ENCODE data around the gene GLIPR1L1.
"Not testable (repeated sequence)": the region's sequence is repeated elsewhere in the genome, so short reads cannot be mapped to it uniquely, and the experiment has no call there.

Gene GLIPR1L1, protein sequence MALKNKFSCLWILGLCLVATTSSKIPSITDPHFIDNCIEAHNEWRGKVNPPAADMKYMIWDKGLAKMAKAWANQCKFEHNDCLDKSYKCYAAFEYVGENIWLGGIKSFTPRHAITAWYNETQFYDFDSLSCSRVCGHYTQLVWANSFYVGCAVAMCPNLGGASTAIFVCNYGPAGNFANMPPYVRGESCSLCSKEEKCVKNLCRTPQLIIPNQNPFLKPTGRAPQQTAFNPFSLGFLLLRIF

DNA sequence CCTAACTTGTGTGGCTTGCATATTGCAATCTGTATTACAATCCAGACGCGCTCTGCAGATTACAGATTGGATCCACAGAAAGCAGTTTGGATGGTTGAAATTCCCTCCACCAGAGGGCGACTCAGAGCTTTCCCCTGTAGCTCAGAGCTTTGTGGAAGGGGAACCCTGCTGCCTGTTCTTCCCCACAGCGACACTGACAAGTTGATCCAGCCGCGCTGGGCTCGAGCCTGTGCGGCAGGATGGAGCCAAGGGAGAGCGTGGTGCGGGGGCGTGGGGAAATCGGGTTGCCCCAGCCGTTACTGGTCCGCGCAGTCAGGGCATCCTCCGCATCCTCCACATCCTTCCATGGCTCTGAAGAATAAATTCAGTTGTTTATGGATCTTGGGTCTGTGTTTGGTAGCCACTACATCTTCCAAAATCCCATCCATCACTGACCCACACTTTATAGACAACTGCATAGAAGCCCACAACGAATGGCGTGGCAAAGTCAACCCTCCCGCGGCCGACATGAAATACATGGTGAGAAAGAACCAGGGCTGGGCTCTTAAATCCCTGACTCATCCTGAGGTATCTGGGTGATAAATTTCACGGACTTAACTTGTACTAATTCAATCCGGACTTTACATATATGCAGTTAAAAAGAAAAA lies at the start of gene GLIPR1L1:
GLIPR1L1 (plus strand) TSS at position 287 of the 647 bp plus-strand sequence; CDS start at position 346, 59 bp downstream.
- no peak for DNase-seq

DNA sequence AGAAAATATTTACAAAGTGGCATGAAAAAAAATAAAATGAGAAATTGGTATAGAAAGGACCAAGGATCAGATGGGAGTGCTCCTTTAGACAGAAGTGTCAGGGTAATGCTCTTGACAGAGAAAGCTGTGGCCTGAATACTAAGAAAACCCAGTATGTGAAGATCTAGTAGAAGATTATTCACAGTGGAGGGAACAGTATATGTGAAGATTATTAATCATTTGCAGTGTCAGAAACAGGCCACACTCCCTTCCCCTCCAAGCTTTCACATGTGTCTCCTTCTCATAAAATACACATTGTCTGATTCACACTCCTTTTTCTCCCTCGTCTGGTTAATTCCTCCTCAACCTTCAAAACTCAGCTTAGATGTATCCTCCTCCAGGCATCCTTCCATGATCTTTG lies 45.6 kb upstream of the GLIPR1L1 start:
- DNase-seq, result no peak

DNA sequence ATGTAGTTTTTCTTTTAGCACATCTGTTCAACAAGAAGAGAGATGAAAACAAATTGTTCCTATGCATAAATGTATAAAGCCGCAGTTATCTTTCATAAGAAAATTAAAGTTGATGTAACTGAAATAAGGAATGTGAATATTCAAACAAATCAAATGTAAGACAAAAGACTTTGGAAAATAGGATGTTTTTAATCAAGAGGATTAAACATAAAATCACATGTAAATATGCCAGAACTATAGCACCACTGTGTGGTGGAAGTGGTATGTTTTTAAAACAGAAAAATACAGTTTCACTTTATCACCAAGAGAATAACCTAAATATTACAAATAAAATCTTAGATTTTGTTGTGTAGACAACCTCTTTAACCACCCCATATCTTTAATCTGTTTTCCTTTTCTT lies 44.7 kb upstream of the GLIPR1L1 start:
- no peak for DNase-seq

DNA sequence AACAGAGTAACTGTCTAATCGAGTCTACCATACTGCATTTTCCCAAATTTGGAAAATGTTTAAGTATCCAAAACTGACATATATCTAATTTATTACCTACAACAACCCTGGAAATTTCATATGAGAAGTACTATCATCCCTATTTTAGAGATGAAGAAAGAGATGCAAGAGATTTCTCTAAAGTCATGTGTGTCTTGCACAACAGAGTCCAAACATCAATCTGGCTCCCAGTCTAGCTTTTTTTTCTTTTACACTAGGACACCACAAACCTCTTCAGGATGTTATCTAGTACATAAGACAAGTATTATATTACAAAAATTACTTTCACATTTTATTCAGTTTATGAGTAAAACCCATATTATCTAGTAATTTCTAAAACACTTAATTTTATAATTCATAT lies 43.5 kb upstream of the GLIPR1L1 start:
- DNase-seq, result no peak

DNA sequence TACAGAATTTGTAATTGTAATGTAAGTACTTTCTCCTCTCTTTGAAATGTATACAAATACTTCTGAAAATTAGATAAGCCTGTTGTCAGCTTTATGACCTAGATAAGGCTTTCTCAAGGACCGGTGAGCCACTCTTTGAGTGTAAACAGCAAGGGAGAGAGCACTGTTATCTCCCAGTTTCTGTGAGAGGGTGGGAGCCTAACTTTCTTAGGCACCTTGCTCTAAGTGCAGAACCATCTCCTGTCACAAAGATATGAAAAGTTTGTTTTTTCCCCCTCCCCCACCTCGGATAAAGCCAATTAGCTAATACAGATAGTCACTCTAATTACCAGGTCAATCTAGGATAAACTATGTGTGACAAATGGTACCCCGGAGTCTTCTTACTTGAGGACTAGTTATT lies 40.1 kb upstream of the GLIPR1L1 start:
- DNase-seq, result no peak

DNA sequence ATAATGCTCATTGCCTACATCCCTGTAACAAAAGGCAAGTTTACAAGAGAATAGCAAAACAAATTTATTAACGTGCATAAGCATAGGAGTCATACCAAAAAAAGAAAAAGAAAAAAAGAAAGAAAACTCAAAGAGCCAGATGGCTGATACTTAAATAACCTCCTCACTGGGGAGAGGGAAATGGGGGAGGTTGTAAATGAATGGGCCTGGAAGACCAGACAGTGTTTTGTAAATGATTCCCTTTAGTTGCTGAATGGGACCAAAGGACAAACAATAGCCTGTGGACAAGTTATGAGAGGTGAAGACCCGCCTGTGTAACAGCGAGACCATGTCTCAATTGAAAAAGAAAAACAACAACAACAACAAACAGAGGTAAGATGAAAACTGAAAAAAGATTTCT lies 39.7 kb upstream of the GLIPR1L1 start:
- no peak for DNase-seq

DNA sequence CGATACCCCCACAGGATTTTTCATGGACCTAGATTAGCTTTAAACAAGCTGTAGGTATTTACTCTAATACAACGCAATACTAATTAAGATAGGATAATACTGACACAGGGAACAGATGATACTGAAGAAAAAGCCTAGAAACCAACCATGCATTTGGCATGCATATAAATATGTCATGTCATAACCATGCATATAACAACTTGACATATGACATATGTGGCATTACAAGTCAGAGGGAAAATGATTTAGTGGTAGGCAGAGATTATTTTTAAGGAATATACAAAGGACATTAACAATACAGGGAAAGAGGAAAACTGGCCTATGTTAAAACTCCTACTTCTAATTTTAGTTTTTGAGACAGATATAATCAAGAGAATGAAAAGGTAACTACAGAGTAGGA lies 32.2 kb upstream of the GLIPR1L1 start:
- DNase-seq, result no peak

DNA sequence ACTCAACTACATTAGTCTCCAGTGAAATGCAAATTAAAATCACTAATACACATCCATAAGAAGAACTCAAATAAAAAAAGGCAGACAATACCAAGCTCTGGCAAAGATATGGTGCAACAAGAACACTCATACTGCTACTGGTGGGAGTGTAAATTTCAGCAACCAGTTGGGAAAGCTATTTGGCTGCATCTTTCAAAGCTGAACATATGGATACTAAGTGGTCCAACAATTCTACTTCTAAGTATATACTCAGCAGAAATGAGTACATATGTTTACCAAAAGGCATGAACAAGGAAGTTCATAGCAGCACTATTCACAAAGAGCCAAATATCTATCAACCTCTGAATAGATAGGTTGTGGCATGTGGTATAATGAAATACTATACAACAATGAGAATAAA lies 31.7 kb upstream of the GLIPR1L1 start:
- no peak for DNase-seq

DNA sequence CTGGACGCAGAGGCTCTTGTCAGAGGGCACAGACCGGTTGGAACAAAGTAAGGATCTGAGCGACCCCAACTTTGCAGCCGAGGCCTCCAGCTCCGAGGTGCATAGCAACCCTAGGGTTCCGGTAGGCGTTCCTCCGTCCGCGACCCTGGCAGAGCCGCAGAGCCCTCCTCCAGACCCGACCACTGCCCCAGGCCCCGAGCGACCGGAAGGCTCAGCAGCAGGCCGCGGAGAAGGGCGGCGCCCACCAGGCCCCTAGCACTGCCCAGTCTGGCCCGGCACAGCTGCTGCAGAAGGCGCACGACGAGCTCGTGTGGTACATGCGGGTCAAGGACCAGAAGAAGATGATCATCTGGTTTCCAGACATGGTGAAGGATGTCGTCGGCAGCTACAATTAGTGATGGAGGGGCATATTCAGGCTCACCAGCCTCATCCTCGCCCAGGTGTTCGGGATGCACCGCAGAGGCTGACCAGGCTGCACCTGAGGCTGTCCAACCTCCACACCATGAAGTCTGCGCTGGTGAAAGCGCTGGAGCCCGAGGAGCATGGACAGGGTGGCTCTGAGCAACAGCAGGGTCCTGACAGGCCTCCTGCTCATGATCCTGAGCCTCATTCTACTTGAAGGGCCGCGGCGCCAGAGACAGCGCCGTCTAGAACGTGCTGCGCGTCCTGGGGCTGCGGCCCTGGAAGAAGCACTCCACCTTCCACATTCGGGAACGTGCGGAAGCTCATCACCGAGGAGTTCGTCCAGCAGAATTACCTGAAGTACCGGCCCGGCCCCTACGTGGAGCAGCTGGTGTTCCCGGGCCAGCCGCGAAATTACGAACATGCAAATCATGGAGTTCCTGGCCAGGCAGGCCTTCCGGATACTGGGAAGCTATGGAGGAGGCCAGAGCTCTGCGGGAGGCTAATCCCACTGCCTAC lies 28.8 kb upstream of the GLIPR1L1 start:
- no peak for DNase-seq

DNA sequence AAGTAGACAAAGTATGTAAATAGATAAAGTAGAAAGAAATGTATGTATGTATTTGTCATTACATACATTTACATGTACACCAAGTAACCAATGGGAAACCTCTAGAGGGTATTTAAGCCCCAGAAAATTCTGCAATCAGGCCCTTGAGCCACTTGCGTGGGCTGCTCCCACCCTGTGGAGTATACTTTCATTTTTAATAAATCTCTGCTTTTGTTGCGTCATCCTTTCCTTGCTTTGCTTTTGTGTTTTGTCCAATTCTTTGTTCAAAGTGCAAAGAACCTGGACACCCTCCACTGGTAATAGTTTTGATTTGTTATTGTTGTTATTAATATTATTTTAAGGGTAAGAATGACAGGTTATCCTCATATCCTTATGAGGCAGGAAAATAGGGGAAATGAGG lies 26.2 kb upstream of the GLIPR1L1 start:
- DNase-seq, result no peak

DNA sequence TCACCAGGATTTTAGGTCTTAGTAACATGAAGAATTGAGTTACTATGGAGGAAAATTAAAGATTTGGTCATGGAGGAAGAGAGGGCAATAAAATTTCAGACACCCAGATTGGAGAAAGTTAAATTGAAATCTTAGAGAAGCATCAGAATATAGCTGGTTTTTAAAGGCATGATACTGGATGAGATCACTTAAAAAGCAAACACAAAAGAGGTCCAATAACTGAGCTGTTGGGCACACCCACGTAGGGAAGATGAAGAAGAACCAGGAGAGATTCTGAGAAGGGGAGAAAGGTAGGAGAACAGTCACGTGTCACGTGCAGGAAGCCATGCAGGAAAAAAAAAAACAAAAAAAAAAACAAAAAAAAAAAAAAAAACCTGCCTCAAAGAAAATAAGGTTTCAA lies 23.1 kb upstream of the GLIPR1L1 start:
- DNase-seq, result no peak

DNA sequence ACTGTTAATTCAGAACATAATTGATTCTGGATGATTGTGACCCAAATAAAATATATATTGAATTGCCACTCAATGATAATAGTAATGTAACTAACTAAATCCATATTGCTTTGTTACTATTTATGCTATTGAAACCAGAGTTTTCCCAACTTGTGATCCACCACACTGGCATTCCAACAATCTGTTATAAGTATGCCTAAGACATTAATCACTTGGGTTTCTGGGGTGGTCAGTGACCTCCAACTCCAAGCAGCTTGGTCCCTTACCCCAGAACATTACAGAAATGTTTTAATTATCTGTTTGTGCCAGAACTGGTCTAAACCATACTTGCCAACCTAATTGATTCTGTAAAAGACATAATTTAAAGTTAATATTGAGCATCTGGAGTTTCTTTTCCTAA lies 19.0 kb upstream of the GLIPR1L1 start:
- DNase-seq, result no peak

DNA sequence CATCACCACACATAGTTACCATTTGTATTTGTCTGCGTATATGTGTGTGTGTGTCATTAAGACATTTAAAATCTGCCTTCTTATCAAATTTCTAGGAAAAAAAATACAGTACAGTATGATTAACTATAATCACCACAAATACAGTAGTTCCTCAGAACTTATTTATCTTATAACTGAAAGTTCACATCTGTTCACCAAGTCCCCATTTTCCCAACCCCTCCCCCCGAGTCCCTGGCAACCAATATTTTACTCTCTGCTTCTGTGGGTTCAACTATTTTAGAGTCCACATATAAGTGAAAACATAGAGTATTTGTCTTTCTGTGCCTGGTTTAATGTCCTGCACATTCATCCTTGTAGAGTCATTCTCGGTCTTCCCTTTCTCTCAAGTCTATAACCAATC lies 16.7 kb upstream of the GLIPR1L1 start:
- DNase-seq, result no peak

DNA sequence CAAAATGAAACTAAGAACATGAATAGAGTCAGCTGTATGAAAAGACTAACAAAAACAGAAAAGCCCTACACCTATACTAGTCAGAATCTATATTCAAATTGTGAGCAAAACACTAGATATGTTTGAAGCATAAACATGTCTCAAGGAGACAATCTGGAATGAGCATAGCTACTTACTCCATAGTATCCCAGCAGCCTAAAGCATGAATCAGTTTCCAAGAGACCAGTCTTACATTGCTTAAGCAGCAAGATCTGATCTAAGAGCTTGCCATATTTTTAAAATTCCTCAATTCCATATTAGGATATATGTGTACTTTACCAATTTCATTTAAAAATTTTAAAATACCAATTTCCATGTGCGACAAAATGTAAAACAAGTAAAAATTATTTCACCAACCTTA lies 12.0 kb upstream of the GLIPR1L1 start:
- DNase-seq, result no peak

DNA sequence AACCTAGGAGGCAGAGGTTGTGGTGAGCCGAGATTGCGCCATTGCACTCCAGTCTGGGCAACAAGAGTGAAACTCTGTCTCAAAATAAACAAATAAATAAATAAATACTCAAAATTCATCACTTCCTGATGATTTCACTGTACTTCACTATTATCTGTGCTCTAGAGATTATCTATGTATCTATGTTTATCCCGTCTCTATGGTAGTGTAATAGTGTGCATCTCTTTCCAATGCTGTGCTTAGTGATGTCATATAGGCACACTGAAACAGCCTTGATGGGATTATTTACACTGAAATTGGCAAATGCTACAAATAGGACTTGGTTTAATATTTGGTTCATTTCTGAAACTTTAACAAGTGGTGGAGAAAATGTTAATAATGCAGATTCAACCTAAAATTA lies 10.8 kb upstream of the GLIPR1L1 start:
- DNase-seq, result no peak

DNA sequence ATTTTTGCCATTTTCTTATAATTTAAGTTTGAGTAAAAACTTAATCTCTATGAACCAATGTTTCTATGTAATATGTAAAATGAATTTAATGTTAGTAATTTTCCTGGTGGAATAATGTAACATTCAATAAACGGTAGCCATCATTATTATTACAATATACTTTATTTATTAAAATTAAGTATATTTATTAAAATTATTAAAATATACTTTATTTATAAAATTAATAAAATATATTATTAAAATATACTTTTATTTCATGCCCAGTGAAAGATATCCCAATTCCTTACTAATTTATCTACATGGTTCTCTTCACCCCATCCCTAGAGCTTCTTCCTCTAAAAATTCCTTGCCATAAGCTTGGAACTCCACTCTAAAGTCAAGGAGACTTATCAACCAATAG lies 6.8 kb upstream of the GLIPR1L1 start:
- no peak for DNase-seq

DNA sequence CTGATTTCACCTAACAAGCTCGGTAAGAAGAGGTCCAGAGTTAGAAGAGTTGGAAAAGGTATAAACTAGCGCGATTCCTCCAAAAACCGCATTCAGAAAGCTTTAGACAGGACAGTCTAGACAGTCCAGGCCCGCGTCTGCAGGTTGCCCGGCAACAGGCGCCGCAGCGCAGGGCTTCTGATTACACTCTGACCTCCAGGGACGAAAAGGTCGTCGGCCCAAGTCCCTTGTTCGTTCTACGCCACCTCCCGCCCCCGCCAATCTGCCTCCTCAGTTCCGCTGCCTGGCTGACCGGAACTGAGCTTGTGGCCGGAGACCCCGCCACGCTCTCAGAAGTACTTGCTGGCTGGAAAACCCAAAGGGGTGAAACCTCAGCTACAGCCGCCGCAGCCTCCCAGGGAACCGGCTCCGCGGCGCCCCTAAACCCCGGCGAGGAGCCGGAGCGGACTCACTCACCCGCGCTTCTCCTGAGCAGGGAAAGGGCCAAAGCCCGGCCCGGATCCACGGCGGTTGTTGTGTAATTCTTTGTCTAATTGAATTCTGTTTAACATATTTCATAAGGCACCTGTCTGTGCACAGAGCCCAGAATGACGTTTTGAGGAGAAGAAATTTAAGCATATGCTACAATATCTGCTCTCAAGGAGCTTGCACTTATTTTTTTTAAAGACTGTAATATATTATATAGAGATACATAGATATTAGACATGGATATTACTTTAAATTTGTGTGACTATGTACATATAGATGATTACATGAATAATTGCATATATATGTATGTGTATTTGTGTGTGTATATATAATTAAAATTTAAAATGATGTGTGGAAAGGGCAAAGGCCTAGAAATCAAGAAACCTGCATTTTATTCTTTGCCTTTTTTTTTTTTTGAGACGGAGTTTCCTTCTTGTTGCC lies 4.3 kb upstream of the GLIPR1L1 start, which contains the start of gene CAPS2:
CAPS2 (minus strand) TSS at position 407 of the 909 bp plus-strand sequence. CDS start 3,826 bp downstream, outside the sequence.
- DNase-seq, result no peak

DNA sequence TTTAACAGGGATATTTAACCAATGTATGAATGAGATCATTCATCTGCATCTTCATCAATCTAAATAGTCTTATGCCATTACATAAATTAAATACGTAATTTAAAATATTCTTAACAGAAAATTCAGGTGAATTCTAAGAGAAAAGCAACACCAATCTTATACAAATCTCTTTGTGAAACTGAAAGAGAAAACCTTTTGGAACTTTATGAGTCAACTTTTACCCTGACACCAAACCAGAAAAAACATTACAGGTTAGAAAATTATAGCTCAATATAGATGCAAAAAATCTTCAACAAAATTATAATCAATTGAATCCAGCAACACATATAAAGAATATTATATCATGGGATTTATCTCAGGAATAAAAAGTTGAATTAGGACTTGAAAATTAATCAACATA lies 3.4 kb downstream of the GLIPR1L1 start:
- no peak for DNase-seq

DNA sequence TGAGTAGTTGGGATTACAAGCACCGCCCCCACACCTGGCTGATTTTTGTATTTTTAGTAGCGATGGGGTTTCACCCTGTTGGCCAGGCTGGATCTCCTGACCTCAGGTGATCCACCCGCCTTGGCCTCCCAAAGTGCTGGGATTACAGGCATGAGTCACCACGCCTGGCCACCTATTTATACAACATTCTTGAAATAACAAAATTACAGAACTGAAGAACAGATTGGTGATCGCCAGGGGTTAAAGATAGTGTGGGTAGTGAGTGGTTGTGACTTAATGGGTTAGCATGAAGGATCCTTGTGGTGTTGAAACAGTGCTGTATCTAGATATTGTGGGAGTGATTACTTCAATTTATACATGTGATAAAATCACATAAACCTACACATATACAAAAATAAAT lies 7.4 kb downstream of the GLIPR1L1 start:
- DNase-seq, result no peak

DNA sequence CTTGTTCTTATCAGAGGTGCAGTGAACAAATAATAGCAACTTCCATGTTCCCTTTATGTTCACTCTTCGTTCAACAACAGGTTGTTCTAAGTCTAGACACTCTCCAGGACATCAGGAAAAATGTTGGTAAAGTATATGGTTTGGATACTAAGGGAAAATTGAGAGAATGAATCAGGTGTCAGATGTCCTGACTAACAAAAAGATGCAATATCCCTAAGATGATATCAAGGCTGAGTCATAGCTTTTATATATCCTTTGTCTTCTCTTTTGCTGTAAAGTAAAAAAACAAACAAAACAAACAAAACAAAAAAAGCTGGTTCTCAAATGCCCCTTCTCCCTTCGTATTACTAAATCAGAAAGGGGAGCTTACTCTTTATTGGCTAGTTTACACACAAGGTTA lies 11.1 kb downstream of the GLIPR1L1 start:
- DNase-seq, result no peak

DNA sequence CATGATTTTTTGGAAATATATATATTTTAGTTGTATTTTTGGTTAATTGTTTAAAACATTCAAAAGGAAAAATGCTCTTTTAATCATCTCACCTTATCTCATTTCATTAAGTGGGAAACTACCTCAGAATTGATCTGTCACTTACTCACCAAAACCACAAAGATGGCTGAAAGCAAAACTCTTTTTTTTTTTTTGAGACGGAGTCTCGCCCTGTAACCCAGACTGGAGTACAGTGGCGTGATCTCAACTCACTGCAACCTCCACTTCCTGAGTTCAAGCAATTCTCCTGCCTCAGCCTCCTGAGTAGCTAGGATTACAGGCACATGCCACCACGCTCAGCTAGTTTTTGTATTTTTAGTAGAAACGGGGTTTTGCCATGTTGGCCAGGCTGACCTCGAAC lies 11.7 kb downstream of the GLIPR1L1 start:
- DNase-seq, result not testable (repeated sequence)

DNA sequence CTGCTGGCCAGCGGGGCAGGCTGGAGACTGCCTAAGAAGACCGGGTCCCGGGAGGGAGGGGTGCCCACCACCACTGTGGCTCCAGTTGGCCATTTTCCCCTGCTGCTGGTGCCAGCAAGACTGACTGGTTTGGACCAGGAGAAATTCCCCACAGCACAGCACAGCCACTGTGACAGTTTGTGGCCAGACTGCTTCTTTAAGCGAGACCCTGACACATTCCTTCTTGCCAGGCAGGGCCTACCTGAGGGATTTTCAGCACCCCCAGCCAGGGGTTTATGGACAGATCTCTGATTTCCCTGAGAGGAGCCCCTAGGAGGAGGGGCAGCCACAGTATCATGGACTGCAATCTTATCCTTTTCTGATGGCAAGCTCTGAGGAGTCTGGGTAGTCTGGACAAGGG lies 15.5 kb downstream of the GLIPR1L1 start:
- no peak for DNase-seq

DNA sequence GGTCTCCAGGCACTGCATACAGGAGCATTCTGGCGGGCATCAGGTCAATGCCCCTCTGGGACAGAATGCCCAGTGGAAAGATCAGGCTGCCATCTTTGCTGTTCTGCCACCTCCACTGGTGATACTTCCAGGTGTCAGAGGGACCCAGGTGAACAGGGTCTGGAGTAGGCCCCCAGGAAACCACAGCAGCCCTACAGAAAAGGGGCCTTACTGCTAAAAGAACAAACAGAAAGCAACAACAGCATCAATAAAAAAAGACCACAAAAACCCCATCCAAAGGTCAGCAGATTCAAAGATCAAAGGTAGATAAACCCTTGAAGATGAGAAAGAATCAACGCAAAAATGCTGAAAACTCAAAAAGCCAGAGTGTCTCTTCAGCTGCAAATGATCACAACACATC lies 15.9 kb downstream of the GLIPR1L1 start:
- DNase-seq, result no peak

All from cortex of kidney (tissue), 1 donor.